GM12873 (cell line): ENCODE results near the gene OSBP2.

Experiments
- TF ChIP-seq, protein P1 (sequence below): IDR thresholded peaks from 2 replicates; pipeline ENCODE4 v1.5.1; 2012; ENCODE audit warnings: low read depth, mild to moderate bottlenecking, moderate library complexity, low read length, control low read depth; ENCODE audit not compliant: insufficient read depth; ENCODE audit errors: missing control alignments

OSBP2 gene

DNA sequence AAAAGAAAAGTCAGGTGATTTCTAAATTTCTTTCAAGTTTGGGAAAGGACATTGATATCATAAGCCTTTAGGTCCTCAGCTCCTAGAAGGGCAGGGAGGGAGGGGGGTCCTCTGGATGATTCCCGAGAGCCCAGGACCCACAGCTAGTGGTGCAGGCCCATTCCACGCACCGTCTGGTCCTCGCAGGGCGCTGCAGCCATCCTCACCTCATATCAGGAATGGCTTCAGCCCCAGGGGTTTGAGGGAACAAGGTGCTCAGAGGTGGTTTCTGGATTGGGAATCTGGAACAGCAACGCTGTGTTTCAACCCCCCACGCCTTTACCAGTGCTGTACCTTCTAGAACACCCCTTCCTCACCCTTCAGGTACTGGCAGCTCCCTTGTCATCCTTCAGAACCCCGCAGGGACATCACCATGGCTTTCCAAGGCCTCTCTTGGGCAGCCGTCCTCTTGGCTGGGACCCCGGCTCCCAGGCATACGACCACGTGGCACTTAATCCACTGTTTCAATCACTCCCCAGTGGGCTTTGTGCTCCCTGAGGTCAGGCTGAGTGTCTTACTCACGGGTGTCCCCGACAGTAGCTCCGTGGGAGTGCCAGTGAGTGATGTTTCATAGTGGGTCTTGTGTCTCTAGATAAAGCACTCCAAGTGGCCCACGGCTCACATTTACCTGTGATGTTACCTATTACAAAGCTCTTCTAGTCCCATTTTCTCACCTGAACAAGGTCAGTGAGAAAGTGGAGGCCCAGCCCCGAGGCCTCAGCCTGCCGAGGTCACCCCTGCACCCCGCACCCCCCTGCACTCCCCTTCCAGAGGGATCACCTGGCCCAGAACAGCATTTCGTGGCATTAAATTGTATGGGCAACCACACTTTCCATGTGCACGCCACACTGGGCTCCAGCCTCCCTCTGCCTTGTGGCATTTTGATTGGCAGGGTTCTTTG is 180.0 kb downstream of the OSBP2 start:
- TF ChIP-seq, protein P1, sequence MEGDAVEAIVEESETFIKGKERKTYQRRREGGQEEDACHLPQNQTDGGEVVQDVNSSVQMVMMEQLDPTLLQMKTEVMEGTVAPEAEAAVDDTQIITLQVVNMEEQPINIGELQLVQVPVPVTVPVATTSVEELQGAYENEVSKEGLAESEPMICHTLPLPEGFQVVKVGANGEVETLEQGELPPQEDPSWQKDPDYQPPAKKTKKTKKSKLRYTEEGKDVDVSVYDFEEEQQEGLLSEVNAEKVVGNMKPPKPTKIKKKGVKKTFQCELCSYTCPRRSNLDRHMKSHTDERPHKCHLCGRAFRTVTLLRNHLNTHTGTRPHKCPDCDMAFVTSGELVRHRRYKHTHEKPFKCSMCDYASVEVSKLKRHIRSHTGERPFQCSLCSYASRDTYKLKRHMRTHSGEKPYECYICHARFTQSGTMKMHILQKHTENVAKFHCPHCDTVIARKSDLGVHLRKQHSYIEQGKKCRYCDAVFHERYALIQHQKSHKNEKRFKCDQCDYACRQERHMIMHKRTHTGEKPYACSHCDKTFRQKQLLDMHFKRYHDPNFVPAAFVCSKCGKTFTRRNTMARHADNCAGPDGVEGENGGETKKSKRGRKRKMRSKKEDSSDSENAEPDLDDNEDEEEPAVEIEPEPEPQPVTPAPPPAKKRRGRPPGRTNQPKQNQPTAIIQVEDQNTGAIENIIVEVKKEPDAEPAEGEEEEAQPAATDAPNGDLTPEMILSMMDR: no peak

DNA sequence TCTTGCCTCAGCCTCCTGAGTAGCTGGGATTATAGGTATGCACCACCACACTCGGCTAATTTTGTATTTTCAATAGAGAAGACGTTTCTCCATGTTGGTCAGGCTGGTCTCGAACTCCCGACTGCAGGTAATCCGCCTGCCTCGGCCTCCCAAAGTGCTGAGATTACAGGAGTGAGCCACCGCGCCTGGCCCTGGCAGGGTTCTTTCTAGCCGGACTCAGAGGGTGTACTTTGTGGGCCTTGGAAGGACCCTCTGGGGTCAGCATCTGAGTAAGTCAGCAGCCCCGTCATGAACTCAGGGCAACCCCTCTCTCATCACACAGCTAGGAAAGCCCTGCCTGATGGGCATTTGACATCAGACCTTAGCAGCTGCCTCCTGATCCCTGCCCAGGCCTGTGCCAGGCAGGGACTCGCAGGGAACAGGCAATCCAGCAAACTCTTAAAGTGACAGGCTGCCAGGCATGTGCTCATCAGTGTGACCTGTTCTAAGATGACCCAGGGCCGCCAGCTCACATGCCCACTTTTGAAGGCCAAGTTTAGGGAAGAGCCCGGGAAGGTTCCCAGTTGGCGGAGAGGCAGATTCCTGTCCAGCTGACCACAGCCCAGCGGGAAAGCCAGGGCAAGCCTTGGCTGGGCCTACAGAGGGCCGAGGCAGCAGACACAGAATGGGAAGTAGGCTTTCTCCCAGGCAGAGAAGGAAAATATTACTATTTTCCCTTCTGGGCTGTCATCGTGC is 181.0 kb downstream of the OSBP2 start:
- TF ChIP-seq, protein P1: no peak

DNA sequence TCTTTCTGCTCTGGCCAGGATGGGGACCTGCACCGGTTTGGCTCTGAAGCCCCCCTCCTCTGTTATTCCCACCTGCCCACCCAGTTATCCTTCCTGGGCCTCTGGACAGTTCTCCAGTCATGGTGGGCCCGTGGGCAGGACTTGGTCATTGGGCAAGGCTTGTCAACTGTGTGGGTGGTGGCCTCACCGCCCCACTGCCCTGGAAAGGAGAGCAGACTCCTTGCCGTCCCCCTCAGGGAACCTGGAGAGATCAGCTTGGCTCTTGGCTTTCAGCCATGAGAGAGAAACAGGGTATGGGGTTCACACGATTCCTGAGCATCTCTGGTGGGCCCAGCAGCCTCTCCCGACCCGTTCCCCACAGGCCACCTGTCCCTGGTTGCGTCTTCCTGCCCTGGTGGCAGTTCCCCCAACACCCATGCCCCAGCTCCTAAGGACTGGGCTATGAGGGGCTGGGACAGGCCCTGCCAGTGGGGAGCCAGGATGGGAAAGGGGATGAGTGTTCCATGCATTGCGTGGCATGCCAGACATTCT is 181.6 kb downstream of the OSBP2 start:
- TF ChIP-seq, protein P1: no peak

GRCh38 chr22:30876915-30877553 is 182.4 kb downstream of the OSBP2 start:
- TF ChIP-seq, protein P1: no peak

DNA sequence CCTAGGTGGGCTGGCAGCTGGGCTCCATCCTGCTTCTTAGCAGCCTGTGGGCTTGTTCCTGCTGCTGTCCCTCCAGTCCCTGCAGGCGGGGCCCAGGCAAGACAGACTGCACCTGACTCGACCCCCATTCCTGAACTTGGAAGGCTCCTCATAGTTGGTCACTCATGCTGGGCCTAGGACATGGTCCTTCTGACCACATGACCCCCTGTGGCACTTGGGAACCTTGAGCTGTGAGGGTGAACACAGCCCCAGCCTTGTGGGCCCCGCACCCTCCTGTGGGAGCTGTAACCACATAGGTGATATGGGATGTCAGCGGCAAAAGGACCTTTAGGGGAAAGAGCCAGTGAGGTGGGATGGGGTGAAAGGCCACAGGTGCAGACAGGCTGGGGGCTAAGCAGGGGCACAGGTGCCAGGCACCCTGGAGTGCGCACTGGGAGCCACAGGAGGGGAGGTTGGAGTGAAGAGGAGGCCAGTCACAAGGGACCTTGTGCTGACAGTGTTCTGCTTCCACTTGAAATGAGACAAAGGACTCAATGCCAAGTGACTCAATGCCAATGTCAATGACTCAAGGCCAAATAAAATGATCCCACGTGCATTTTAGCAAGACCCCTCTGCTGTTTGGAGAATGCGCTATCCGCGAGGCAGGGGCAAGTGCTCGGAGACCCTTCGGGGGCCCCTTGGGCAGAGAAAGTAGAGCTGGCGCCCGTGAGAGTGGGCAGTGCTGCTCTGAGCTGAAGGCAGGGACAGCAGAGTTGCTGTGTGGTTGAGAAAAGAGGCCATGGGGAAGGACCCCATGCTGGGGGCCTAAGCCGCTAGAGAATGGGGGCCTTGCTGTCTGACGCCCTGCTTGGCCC is 183.2 kb downstream of the OSBP2 start:
- TF ChIP-seq, protein P1: no peak

DNA sequence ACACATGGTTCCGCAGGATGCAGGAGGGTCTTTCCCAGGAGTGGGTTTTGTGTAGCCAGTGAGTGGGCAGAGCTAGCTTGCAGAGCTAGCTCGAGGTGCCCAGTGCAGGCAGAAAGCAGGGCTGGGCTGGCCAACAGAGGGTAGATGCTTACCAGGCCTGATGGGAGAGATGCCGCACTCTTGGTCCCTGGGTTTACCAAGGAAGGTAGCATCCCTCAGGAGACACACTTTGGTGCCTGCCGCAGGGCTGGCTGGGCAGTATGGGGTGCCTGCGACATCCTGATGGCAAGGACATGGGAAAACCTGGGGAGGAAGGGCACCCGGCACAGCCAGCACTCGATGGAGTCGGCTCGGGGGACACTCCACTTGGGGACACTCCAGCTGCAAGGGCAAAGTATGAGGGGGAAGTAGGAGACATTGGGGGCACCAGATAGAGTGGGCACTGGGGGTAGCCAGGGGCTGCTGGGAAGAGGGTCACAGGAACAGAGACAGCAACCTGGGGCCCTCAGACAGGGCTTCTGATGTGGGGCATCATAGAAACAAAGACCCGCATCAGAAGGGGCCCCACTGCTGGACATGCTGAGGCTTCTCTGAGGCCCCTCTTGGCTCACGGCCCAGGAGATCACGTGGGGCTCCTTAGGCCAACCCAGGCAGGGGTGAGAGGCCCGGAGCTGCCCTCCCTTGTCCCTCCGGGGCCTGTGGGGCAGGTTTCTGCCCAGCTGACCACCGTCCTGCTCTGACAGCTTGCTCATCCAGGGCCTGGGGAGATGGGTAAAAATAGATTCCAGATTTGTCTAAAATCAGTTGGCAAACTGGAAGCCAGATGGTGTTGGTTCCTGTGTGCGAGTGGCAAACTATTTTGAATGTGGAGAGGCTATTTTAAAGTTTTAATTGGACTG is 184.1 kb downstream of the OSBP2 start:
- TF ChIP-seq, protein P1: no peak
